Activated naive CD4-positive, alpha-beta T cell (primary cell): ENCODE measurements around the gene TXNRD1.
A peak's percentile ranks its signal among the peaks of the same experiment; 100 is the strongest.
"Not testable (repeated sequence)": the region's sequence is repeated elsewhere in the genome, so short reads cannot be mapped to it uniquely, and the experiment has no call there.

Experiments
- DNase-seq, 4 experiments: peaks; one replicate each; lab custom pipeline; 2025; lab: John Stamatoyannopoulos, UW

The TXNRD1 gene

GRCh38 chr12:104372061-104372720 is 156.6 kb downstream of the TXNRD1 start:
- no peak for DNase-seq

DNA sequence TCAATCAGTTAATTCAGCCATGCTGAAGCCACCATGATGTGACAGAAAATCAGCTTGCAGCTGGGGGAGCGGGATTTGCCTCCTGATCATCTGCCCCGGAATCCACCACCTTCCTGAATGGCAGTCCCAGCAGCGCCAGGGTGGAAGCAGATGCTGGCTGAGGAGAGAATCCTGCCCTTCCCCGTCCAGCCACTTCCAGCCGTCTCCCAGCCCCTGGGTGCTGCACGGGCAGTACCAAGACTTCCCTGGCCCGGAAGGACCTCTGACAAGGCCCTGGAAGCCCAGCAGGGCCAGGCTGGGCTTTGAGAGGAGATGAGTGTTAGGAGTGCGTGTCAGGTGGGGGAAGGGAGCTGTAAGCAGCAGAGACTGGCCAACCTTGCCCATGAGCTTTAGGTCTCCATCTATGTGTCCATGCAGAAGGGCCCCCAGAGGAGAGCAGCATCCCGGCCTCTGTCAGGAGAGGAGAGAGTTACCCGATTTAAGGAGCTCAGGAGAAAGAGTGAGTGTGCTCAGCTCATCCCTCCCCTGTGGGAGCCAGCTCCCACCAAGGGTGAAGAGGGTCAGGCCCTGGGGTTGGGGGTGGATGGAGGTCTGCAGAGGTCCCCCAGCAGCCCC is 157.2 kb downstream of the TXNRD1 start:
- DNase-seq, result no peak

- no peak for DNase-seq
These were observed 158.5 kb downstream of the TXNRD1 start for GRCh38 chr12:104374071-104374470.

GRCh38 chr12:104374806-104375205 is 159.2 kb downstream of the TXNRD1 start:
- DNase-seq, result no peak

GRCh38 chr12:104375775-104376174 is 160.2 kb downstream of the TXNRD1 start:
- no peak for DNase-seq

- no peak for DNase-seq
These were observed 161.3 kb downstream of the TXNRD1 start for GRCh38 chr12:104376650-104377513.

GRCh38 chr12:104377514-104377812 is 161.9 kb downstream of the TXNRD1 start:
- no peak for DNase-seq

GRCh38 chr12:104378427-104378826 is 162.8 kb downstream of the TXNRD1 start:
- DNase-seq, result no peak

GRCh38 chr12:104381341-104381730 is 165.8 kb downstream of the TXNRD1 start:
- DNase-seq, result no peak

GRCh38 chr12:104381731-104382480 is 166.3 kb downstream of the TXNRD1 start:
- peak; percentile 50 to 73 (median 62) for DNase-seq

DNA sequence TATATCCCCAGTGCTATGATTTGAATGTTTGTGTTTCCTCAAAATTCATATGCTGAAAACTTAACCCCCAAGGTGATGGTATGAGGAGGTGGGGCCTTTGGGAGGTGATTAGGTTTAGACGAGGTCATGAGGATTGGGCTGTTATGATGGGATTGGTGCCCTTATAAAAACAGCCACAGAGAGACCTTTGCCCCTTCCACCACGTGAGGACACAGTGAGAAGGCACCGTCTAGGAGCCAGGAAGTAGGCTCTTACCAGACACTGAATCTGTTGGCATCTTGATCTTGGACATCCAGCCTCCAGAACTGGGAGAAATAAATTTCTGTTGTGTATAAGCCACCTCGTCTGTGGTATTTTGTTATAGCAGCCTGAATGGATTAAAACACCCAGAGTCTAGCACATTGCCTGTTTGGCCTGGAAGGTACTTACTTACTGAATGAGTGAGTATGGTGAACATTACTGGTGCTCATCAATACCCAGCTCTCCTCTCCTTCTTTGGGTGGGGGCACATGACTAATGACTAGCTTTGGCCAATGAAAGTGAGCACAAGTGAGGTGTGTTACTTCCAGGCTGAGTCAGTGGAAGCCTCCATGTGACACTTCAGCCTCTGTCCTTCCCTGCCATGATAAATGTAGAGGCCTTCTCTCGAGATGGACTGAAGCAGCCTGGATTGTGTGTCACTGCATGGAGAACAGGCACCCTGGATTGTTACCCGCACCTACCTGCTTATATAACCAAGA is 168.7 kb downstream of the TXNRD1 start:
- DNase-seq, result no peak

- DNase-seq, result no peak
These were observed 169.9 kb downstream of the TXNRD1 start for GRCh38 chr12:104385510-104385909.

GRCh38 chr12:104386461-104386860 is 170.9 kb downstream of the TXNRD1 start:
- DNase-seq, result no peak

- DNase-seq, result no peak
These were observed 171.6 kb downstream of the TXNRD1 start for GRCh38 chr12:104387190-104387589.

- not testable (repeated sequence) for DNase-seq
These were observed 178.5 kb downstream of the TXNRD1 start for GRCh38 chr12:104394086-104394485.
